COLO668 (cell line): ENCODE results near the gene OXSR1.
"Not testable (repeated sequence)": the region's sequence is repeated elsewhere in the genome, so short reads cannot be mapped to it uniquely, and the experiment has no call there.

Experiments
- DNase-seq: peaks from one replicate; lab custom pipeline; 2025; ENCODE audit not compliant: unreplicated experiment; lab: John Stamatoyannopoulos, UW

OXSR1 gene

DNA sequence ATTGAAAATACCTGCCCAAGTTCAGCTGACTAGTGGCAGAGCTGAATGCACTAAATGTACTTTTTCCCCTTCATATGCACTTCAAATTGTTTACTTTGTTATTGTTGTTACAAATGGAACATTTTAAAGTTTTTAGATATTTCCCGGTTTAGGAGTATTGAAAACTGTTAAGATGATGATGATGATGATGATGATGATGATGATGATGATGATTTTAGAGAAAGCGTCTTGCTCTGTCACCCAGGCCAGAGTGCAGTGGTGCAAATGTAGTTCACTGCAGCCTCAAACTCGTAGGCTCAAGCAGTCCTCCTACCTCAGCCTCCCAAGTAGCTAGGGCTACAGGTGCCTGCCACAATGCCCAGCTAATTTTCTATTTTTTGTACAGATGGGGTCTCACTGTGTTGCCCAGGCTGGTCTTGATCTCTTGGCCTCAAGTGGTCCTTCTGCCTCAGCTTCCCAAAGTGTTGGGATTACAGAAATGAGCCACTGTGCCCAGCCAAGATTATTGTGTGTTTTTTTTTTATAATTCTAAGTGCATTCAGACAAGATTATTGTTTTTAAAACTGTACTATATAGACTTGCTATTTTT, 54.4 kb downstream of the OXSR1 start:
- DNase-seq = no peak

GRCh38 chr3:38221005-38221404, 55.7 kb downstream of the OXSR1 start:
- DNase-seq = no peak

DNA sequence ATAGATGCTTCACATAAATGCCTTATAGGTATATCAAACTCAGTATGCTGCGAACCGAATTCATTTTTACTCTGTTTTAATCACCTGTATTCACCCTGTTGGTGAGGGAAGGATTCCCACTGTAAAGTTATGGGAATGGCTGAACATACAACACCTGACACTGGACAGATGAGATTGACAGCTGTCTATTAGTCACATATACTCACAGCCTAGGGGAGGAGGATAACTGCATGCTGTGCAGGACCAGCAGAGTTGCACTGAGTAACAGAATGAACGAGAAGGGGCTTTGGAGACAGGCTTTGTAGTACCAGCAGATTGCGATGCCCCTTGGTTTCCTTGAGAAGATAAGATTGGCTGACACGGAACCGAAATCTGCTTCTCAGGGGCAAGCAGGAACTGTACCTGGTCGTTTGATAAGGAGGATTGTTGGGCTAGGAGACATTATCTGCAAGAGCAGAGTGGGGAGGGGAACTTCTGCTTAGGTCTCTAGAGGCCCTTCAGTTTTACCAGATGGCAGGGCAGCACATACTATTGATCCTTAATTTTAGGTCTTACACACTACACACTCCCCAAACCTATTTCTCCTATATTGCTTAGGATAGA, 56.8 kb downstream of the OXSR1 start:
- no peak for DNase-seq

GRCh38 chr3:38224357-38224756, 59.0 kb downstream of the OXSR1 start:
- no peak for DNase-seq

DNA sequence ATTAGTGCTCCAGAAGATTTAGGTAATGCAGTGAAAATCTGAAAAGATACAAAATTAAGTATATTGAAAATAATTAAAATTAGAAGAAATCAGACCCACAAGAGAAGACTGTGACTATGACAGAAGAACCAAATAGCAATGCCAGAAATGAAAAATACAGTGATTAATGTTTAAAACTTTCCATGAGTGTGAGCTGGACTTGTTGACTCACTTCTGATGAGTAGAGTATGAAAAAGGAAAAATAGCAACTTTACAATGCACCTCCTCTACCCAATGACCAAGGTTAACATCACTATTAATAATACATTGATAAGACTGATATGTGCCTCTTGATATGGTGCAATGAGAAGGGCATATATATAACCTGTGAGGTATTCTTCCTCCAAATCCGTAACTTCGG, 60.9 kb downstream of the OXSR1 start:
- DNase-seq = no peak

- DNase-seq = no peak
Observed at GRCh38 chr3:38227989-38228388, 62.7 kb downstream of the OXSR1 start.

GRCh38 chr3:38229036-38229435, 63.7 kb downstream of the OXSR1 start:
- no peak for DNase-seq

GRCh38 chr3:38232701-38233100, 67.4 kb downstream of the OXSR1 start:
- no peak for DNase-seq

GRCh38 chr3:38235466-38235865, 70.1 kb downstream of the OXSR1 start:
- DNase-seq = no peak

- DNase-seq = no peak
Observed at GRCh38 chr3:38238416-38239008, 73.2 kb downstream of the OXSR1 start.

- DNase-seq = not testable (repeated sequence)
Observed at GRCh38 chr3:38242812-38243211, 77.5 kb downstream of the OXSR1 start.

DNA sequence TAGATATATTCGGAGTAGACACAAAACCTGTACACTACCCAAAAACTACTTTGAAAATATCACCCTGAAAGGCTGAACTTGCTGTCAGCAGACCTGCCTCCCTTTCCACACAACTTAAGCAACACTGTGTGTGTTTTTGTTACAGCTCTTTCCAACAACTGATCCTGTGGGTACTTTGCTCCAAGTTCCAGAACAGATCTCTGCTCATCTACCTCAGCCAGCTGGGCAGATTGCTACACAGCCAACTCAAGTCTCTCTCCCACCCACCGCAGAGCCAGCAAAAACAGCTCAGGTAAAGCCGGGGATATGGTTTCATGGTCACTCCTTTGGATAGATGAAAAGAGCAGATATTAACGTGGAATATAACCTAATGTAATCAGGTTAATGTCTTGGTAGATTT, 80.6 kb downstream of the OXSR1 start:
- DNase-seq = no peak

DNA sequence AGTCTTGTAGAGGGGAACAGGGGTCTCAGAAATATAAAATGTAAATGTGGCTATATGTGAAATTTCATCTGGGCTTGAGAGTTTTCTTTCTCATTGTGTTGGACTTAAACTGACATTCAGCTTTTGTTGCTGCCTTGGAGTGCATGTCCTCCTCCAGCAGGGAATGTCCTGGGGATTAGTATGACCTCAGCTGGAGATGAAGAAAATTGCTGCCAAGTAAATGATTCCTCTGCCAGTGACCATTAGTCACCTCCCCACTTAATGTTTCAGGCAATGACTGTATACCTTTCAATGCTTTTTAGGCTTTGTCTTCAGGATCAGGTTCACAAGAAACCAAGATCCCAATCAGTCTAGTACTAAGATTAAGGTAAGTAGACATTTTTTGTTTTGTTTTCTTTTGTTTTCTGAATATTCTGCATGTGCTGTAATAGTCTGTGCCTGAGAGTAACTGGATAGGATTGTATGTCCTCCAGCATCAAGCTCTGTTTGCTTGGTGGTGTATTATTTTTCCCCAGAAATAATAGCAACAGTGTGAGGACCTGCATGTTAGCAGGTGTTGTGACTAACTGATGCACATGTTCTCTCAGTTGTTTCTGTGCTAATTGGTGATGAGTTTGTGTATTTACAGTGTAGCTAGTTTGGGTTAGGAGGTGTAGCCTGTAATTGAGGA, 82.2 kb downstream of the OXSR1 start:
- no peak for DNase-seq

GRCh38 chr3:38250198-38250597, 84.9 kb downstream of the OXSR1 start:
- no peak for DNase-seq

- no peak for DNase-seq
Observed at GRCh38 chr3:38251197-38251596, 85.9 kb downstream of the OXSR1 start.

- no peak for DNase-seq
Observed at GRCh38 chr3:38253704-38254103, 88.4 kb downstream of the OXSR1 start.

GRCh38 chr3:38254872-38255271, 89.5 kb downstream of the OXSR1 start:
- no peak for DNase-seq

- no peak for DNase-seq
Observed at GRCh38 chr3:38255627-38256026, 90.3 kb downstream of the OXSR1 start.

- no peak for DNase-seq
Observed at GRCh38 chr3:38257583-38257982, 92.2 kb downstream of the OXSR1 start.

GRCh38 chr3:38260474-38260873, 95.1 kb downstream of the OXSR1 start:
- no peak for DNase-seq

DNA sequence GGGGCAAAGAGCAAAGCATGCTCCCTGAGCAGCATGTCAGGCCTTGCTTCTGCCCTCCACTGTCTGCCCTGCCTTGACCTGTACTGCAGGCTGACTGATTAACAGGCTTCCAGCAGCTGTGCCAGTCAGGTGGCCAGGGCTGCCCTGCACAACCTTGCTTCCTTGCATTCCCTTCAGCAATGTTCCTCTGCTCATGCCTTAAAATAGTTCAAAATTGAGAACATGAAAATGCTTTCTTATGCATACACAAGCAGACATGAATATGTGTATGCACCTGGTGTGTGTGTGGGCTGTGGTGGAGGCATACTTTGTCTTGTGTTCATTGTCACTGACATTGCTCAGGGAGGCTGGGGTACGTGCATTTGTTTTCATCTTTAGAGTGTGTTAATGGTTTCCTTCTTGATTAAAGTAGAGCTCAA, 99.0 kb downstream of the OXSR1 start:
- DNase-seq = no peak

DNA sequence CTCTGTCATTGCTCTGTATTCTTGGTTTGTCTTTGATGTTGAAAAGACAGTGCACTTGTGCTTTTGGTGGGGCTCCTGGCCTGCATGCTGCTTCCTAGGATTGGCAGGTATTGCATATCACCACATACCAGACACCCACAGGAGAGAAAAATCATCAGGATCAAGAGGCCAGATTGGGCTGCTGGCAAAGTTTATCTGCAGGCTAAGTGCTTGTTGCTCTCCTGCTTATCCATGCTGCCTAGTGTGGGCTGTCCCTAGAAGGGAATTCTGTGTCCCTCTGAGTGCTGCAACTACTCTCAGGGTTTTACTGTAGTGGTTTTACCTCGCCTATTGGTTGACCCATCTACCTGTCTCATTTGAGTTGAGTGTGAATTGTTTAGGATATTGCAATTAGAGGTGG, 99.4 kb downstream of the OXSR1 start:
- no peak for DNase-seq
